Frontal cortex (tissue), 4 donors: ENCODE measurements around the gene ARHGAP9. TPM values are rescaled to one million over a fixed set of nuclear protein-coding genes. Genes with fewer than 3 reads are reported as not detected.

Experiments
- DNase-seq, 2 donors: peaks; one replicate each; pipeline ENCODE4 v3.0.0; 2012; ENCODE audit warnings: low spot score in 2 of 2
- FAIRE-seq: peaks from 2 replicates; lab custom pipeline; 2012; peaks lifted over from hg19 to GRCh38; lab: Jason Lieb, UNC
- total RNA-seq: library from RNA; depleted of rRNA; stranded (reverse); fragments of >200 nt; gene quantifications from one replicate; pipeline ENCODE4 v1.2.3, GENCODE V29; 2014
- donor health status: control.
- donor health status: control.
- donor health status: control.

Gene ARHGAP9
- total RNA-seq, 1 donor from 2014 or later = 1.2 TPM

DNA sequence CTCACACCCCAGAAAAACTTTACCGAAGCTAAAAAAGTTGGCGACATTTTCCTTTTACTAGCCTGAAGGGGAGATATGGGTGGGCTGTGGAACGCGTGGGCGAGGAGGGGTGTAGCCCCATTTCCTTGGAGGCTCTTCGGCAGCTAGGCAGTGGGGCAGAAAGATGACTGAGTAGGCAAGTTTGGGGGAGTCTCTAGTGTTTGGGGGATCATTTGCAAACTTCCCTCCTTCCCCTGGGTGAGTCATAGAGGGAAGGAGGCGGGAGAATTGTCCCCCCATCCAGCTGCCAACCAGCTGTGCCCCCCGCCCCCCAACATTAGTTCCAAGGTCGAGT lies 17.8 kb downstream of the ARHGAP9 start:
- peak in 1 of 2 donors; percentile 56 for DNase-seq
- no peak for FAIRE-seq

DNA sequence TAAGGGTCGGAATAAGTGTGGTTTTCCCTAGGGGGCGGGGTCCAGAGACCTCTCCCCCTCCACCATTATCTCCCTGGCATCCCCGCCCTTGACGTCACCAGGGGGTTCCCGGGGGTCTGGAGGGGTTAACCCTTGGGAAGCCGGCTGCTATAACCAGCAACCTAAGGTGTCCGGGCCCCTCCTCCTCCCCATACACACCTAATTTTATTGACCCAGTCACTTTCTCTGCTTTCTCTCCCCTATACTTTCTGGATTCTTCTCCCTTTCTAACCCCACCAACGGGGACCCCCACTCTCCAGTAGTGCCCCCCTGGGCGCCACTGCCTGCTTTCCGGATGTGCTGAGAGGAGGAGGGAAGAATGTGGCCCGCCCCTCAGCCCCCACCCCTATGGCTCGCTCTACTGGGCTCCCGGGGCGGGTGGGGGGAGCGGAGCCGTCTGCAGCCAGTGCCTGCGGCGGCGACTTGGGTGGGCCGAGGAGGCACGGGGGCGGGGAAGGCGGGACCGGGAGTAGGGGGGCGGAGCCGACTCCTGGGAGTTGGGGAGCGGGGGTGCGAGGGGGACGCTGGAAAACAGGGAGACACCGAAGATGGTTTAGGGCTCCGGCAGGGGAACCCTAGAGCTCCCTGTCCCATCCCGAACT lies 18.3 kb downstream of the ARHGAP9 start:
- DNase-seq (peak; percentile 61 to 70), FAIRE-seq (no peak)

DNA sequence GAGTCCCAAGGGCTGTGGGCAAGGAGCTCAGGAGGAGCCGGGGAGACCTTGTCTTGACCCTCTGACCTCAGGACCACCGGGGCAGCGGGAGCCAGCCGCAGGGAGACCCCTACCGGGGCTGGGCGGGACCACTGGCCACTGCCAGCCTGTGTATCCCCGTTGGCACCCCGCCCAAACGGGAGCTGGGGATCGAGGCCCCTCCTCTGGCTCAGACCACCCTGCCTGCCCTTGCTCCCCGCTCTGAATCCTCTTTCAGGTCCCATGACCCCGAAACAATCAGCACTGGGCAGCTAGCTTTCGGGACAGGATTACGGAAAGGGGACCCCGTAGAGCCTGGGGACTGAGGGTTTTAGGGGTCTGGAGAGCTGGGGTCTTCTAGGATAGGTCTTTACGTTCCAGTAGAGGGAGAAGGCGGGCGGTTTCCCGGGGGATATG lies 18.8 kb downstream of the ARHGAP9 start:
- FAIRE-seq (no peak), DNase-seq (peak in 1 of 2 donors; percentile 31)

DNA sequence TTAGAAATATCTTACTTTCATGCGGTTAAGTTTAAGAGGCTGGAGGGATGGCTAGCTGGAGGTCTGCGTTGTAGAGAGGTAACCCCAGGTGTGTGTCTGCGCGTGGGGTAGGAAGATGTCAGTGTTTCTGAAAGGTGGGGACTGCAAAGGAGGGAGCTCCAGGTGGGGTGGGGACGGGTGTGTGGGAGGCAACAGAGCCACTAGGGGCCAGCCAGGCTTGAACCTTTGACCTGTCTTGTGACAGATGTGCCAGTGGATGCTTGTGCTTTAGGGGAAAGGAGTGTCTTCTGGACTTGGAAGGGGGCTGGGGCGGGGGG lies 19.2 kb downstream of the ARHGAP9 start:
- FAIRE-seq (no peak), DNase-seq (no peak)

DNA sequence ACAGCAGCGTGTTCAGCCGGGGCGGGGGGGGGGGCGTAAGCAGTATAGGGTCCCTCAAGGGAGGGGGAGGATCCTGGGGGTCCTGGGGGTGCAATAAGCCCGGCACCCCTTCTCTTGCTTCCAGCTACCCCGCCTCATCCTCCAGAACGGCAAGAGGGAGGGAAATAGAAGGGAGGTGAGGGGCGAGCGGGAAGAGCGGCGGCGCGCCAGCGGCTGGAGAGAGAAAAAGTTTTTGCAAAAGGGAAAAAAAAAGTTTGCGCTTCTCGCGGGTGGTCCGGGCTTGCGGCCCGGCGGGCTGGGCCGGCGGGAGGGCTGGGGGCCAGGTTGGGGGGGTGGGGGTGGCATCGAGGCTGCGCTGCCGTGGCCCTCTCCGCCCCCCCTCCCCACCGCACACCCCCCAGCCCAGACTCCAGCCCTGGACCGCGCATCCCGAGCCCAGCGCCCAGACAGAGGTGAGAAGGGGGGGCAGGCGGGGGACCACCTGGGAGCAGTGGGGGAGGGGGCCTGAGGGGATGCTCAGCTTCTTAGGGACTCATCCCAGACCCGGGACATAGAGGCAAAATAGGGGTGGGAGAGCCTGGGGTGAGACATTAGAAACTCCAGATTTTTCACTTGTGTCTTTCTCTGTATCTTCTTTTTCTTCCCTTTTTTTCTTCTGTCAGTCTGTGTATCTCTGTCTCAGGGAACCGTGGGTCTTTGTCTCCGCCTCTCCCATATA lies 19.8 kb downstream of the ARHGAP9 start, which contains the start of gene GLI1:
TSS of gene GLI1 (plus strand) at position 36 of the 718 bp plus-strand sequence. CDS start 3,907 bp downstream, outside the sequence.
- FAIRE-seq (no peak), DNase-seq (peak in 1 of 2 donors; percentile 14)

DNA sequence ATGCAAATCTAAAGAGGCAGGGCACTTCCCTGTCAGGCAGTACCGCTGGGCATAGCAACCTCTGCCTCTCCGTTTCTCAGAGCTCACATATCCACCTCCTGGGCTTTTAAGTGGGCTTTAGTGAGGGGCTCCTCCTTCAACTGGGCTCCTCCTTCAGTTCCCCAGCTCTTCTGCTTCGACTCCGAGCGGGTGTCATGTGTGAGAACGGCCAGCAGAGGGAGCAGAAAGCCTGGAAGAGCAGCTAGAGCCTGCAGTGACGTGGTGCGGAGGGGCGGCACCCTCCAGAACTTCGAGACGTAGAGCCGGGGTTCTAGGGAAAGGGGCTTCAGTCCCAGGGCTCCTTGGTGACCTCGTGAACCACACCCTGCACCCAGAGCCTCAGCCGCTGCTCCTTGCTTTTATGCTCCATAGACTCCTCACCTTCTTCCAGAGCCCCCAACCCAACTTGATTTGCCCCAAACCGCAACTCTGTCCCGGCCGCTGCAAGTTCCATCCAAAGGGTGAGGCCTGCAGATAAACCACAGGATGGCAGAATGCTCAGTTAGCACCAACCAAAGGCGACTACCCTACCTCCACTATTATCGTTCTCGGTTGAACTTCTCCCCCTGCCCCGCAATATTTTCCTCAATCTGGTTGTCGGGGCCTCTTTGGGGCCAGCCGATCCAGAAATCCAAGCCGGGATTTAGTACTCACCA lies 20.5 kb downstream of the ARHGAP9 start:
- FAIRE-seq (no peak), DNase-seq (peak; percentile 82 to 83)

DNA sequence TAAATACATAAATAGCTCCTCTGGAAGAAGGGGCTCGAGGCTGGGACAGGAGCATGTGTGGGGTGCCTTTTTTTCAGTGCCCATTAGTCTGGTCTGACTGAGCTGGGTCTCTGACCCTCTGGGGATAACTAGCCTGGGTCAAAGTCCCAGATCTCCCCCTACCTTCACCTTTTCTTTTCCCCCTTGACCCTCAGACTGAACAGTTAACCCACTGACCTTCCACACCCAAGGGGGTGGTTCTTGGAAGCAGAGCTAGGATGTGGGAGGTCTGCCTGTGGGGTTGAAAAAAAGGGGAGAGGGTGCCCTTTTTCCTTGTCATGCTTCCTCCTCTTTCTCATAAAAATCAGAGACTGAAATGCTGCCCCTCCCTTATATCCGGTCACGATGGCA lies 21.0 kb downstream of the ARHGAP9 start:
- no peak for DNase-seq
- no peak for FAIRE-seq

DNA sequence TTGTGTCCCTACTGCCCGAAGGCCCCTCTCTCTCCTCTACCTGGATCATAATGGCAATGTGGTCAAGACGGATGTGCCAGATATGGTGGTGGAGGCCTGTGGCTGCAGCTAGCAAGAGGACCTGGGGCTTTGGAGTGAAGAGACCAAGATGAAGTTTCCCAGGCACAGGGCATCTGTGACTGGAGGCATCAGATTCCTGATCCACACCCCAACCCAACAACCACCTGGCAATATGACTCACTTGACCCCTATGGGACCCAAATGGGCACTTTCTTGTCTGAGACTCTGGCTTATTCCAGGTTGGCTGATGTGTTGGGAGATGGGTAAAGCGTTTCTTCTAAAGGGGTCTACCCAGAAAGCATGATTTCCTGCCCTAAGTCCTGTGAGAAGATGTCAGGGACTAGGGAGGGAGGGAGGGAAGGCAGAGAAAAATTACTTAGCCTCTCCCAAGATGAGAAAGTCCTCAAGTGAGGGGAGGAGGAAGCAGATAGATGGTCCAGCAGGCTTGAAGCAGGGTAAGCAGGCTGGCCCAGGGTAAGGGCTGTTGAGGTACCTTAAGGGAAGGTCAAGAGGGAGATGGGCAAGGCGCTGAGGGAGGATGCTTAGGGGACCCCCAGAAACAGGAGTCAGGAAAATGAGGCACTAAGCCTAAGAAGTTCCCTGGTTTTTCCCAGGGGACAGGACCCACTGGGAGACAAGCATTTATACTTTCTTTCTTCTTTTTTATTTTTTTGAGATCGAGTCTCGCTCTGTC lies 22.8 kb downstream of the ARHGAP9 start:
- FAIRE-seq = no peak
- no peak for DNase-seq

DNA sequence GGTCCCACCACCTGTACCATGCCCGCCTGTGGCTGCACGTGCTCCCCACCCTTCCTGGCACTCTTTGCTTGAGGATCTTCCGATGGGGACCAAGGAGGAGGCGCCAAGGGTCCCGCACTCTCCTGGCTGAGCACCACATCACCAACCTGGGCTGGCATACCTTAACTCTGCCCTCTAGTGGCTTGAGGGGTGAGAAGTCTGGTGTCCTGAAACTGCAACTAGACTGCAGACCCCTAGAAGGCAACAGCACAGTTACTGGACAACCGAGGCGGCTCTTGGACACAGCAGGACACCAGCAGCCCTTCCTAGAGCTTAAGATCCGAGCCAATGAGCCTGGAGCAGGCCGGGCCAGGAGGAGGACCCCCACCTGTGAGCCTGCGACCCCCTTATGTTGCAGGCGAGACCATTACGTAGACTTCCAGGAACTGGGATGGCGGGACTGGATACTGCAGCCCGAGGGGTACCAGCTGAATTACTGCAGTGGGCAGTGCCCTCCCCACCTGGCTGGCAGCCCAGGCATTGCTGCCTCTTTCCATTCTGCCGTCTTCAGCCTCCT lies 23.4 kb downstream of the ARHGAP9 start:
- FAIRE-seq = no peak
- no peak for DNase-seq

DNA sequence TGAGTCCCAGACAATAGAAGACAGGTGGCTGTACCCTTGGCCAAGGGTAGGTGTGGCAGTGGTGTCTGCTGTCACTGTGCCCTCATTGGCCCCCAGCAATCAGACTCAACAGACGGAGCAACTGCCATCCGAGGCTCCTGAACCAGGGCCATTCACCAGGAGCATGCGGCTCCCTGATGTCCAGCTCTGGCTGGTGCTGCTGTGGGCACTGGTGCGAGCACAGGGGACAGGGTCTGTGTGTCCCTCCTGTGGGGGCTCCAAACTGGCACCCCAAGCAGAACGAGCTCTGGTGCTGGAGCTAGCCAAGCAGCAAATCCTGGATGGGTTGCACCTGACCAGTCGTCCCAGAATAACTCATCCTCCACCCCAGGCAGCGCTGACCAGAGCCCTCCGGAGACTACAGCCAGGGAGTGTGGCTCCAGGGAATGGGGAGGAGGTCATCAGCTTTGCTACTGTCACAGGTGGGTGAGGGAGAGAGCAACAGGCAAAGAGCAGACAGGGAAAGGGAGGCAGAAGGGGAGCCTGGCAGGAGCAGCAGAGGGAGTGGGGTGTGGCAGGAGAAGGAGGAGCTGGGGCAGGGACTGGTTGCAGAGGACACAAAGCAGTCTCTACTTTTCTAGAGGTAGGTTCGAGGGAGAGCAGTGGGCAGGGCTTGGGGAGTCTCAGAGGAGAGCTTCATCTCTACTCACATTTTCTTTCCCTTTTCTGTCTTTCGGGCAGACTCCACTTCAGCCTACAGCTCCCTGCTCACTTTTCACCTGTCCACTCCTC lies 24.1 kb downstream of the ARHGAP9 start:
- FAIRE-seq = no peak
- no peak for DNase-seq

DNA sequence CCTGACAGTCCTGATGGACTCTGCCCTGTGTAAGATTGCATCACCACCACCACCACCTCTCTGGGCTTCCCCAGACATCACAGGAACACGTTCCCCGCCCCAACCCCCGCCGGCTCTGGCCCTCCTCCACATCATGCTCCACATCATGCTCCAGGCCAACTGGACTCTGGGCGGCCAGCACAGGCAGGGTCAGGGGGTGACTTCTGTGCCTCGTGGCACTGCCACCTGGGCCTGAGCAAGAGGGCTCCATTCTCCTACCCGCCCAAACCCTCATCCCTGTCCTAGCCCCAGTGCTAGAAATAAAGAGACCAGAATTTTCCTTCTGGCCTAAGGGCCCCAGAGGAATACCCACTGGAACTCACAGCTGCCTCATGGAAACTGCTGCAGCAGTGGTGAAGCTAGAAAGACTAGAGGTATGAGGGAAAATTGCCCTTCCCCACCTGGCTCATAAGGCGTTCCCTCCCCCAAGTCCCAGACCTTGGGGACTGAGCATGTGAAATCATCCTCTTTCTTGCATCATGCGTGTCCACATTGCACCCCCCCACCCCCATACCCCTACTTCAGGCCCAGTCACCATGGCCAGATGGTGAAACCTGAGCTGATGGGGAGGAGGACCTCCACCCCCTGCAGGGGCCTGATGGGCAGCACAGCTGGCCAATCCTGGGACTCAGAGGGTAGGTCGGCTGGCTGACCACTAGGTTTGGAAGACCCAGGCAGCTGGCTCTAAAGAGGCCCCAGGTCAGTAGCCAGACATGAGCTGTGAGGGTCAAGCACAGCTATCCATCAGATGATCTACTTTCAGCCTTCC lies 24.9 kb downstream of the ARHGAP9 start, which contains the start of gene INHBE:
TSS of gene INHBE (plus strand) at position 742 of the 808 bp plus-strand sequence. CDS start 230 bp downstream, outside the sequence.
- DNase-seq = no peak
- FAIRE-seq = no peak

DNA sequence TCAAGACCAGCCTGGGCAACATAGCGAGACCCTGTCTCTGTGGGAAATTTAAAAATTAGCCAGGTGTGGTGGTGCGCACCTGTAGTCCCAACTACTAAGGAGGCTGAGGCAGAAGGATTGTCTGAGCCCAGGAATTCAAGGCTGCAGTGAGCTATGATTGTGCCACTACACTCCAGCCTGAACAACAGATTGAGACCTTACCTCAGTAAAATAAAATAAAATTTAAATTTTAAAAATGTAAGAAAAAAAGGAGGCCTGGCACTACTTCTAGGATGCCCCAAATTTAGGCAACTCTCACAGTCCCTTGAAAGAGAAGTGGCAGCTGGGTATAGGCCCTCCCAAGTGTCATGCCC lies 25.5 kb downstream of the ARHGAP9 start:
- DNase-seq (no peak), FAIRE-seq (no peak)

DNA sequence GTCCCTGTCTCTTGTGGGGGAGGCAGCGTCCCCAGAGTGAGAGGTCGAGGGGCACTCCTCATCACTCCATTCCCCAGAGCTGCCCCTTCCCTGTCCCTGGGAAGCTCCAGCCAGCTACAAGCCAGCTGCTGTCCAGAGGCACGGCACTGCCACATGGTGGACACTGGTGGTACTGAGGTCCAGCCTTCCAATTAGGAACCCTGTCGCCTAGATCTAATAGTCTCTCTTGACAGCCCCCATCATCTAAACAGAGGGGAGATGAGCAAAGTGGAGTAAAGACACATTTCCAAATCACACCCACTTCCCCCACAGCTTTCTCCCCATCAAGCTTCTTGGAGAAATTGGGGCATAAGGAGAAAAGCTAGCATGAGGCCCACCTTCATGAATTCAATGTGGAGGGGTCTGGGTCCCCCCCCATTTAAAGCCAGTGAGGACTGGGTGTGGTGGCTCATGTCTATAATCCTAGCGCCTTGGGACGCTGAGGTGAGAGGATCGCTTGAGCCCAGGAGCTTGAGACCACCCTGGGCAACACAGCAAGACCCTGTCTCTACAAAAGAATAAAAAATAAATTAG lies 26.6 kb downstream of the ARHGAP9 start:
- peak; percentile 43 to 64 for DNase-seq
- FAIRE-seq = no peak

DNA sequence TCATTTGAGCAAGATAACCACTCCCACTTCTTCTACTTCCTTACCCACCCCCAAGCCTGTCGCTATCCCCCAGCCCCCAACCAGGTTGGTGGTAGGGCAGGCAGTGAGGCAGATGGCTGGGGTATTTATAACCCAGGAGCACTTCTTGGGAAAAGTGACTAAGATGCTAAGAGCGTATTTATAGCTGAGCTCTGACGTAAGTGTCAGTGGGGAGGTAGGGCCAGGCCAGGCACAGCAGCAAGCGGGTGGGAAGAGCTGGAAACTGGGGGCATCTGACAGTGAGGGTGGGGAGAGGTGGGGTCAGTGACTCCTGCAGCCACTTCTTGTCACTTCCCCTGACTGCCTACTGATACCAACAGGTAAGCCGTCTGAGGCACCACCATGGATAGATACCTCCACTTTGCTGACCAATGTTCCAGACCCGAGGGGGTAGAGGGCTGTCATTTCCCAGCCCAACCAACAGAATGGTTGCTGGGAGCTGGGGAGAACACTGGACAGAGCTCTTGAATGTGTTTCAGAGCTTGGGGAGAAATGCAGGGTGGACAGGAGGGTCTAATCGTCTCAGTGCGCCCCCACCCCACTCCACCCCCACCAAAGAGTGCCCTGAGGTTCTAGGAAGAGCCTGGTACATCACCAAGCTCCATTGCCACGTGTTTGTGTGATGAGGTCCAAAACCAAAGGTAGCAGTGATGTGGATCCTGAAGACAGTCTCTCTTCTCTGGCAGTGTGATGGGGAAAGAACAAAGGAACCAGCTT lies 27.3 kb downstream of the ARHGAP9 start:
- DNase-seq (no peak), FAIRE-seq (no peak)

DNA sequence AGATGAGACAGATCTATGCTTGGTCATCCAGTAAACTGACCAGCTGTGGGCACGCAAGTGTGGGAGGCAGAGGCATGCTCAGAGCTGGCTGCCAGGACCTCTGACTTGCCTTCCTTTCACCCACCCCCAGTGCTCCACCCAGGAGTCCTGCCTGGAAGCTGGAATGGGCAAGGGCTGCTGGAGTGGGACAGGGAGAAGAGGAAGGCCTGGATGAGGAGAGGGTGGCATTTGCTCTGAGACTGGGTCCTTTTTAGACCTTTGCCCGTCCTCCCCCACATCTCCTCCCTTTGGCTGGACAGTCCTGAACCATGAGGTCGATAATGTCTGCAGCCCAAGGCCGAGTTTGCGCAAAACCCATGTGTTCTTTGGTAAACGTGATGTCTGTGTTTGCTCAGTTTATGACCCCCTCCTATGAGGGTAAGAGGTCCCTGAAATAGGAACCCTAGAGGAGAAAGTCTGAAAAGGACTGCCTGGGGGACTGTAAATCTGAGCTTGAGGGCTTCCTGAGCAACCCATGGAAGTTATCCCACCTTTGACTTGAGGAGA lies 28.4 kb downstream of the ARHGAP9 start:
- no peak for FAIRE-seq
- DNase-seq = no peak

DNA sequence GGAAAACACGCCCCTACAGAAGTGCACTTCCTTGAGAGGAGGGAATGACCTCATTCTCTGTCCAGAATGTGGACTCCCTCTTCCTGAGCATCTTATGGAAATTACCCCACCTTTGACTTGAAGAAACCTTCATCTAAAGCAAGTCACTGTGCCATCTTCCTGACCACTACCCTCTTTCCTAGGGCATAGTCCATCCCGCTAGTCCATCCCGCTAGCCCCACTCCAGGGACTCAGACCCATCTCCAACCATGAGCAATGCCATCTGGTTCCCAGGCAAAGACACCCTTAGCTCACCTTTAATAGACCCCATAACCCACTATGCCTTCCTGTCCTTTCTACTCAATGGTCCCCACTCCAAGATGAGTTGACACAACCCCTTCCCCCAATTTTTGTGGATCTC lies 29.6 kb downstream of the ARHGAP9 start:
- FAIRE-seq (no peak), DNase-seq (no peak)

DNA sequence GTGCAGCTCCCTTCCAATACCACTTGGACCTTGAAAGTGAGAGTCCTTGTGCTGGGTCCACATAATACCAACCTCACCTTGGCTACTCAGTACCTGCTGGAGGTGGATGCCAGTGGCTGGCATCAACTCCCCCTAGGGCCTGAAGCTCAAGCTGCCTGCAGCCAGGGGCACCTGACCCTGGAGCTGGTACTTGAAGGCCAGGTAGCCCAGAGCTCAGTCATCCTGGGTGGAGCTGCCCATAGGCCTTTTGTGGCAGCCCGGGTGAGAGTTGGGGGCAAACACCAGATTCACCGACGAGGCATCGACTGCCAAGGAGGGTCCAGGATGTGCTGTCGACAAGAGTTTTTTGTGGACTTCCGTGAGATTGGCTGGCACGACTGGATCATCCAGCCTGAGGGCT lies 30.3 kb downstream of the ARHGAP9 start:
- DNase-seq (no peak), FAIRE-seq (no peak)
